ENCODE data around the gene ST3GAL4.

DNA sequence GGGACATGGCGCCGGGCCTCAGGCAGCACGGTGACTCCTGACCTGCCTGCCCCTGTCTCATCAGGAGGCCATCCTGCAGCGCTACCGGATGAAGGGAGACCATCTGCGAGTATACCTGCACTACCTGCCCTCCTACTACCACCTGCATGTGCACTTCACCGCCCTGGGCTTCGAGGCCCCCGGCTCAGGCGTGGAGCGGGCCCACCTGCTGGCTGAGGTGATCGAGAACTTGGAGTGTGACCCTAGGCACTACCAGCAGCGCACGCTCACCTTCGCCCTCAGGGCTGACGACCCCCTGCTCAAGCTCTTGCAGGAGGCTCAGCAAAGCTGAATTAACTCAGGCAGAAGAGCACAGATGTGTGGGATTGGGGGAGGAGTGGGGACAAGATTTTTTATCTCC, 10.2 kb upstream of the ST3GAL4 start:
- TF ChIP-seq, protein P1, sequence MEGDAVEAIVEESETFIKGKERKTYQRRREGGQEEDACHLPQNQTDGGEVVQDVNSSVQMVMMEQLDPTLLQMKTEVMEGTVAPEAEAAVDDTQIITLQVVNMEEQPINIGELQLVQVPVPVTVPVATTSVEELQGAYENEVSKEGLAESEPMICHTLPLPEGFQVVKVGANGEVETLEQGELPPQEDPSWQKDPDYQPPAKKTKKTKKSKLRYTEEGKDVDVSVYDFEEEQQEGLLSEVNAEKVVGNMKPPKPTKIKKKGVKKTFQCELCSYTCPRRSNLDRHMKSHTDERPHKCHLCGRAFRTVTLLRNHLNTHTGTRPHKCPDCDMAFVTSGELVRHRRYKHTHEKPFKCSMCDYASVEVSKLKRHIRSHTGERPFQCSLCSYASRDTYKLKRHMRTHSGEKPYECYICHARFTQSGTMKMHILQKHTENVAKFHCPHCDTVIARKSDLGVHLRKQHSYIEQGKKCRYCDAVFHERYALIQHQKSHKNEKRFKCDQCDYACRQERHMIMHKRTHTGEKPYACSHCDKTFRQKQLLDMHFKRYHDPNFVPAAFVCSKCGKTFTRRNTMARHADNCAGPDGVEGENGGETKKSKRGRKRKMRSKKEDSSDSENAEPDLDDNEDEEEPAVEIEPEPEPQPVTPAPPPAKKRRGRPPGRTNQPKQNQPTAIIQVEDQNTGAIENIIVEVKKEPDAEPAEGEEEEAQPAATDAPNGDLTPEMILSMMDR (IDR thresholded peaks at IDR 0.05) = no peak
- TF ChIP-seq POLR2A (IDR thresholded peaks at IDR 0.05) (no peak), POLR2AphosphoS5 (IDR thresholded peaks at IDR 0.05) (no peak)

Data from sigmoid colon (tissue), 4 donors.